Ishikawa (cell line): ENCODE data around the gene UPK3A.

ENCODE experiments used
- CEBPB ChIP-seq: IDR thresholded peaks from 2 replicates; pipeline ENCODE4 v1.6.1; 2012
- CREB1 ChIP-seq: IDR thresholded peaks from 2 replicates; pipeline ENCODE4 v1.6.1; 2012; ENCODE audit warnings: low read depth
- EGR1 ChIP-seq: IDR thresholded peaks from 2 replicates; pipeline ENCODE4 v1.6.1; 2012
- EP300 ChIP-seq: IDR thresholded peaks from 2 replicates; pipeline ENCODE4 v1.6.1; 2012; ENCODE audit warnings: borderline replicate concordance
- FOXM1 ChIP-seq: IDR thresholded peaks from 2 replicates; pipeline ENCODE4 v1.6.1; 2012; ENCODE audit warnings: low read depth, borderline replicate concordance
- NFIC ChIP-seq: IDR thresholded peaks from 2 replicates; pipeline ENCODE4 v1.6.1; 2012
- RAD21 ChIP-seq: IDR thresholded peaks from 2 replicates; pipeline ENCODE4 v1.6.1; 2012; ENCODE audit warnings: low read depth
- TAF1 ChIP-seq: IDR thresholded peaks from 2 replicates; pipeline ENCODE4 v1.6.1; 2012; ENCODE audit warnings: low read depth, mild to moderate bottlenecking
- TCF12 ChIP-seq: IDR thresholded peaks from 2 replicates; pipeline ENCODE4 v1.6.1; 2012; ENCODE audit warnings: low read depth
- TEAD4 ChIP-seq: IDR thresholded peaks from 2 replicates; pipeline ENCODE4 v1.6.1; 2012
- YY1 ChIP-seq: IDR thresholded peaks from 2 replicates; pipeline ENCODE4 v1.6.1; 2012; ENCODE audit warnings: low read depth
- ZBTB7A ChIP-seq: IDR thresholded peaks from 2 replicates; pipeline ENCODE4 v1.6.1; 2012; ENCODE audit warnings: low read depth
- TF ChIP-seq, protein P1 (sequence below): IDR thresholded peaks from 2 replicates; pipeline ENCODE4 v1.6.1; 2012
- TF ChIP-seq, protein P2 (sequence below): IDR thresholded peaks from 2 replicates; pipeline ENCODE4 v1.6.1; 2012; ENCODE audit warnings: low read depth, mild to moderate bottlenecking
- TF ChIP-seq, protein P3 (sequence below): IDR thresholded peaks from 2 replicates; pipeline ENCODE4 v1.6.1; 2012

Gene UPK3A

DNA sequence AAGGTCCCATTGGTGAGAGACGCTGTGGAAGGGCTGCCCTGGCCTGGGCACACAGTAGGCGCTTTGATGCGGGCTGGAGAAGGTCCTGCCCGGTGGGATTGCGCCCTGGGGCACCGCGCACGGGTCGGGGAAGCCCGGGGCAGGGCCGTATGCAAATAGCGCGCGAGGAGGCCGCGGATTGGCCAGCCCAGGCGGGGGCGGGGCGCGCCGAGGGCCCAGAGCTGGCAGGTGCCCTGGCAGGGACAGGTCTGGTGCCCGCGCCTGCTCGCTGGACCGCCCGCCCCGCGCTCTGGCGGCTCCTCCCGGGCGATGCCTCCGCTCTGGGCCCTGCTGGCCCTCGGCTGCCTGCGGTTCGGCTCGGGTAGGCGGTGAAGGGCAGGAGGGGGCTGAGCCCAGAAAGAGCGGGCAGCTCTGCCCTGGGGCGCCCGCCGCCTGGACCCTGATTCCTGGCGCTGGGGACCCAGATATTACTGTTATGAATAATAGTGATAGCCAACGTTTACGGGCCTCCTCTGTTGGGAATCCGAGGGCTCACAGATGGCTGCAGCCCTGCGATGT, at the start of gene UPK3A:
Gene UPK3A, plus strand, starts transcription at position 245 of the 558 bp plus-strand sequence. Its CDS starts 65 bp downstream, at position 310.
- TF ChIP-seq EGR1 (0 out of 2 replicates have a peak, but pooled peaks have one; percentile 22), ZBTB7A (peak; percentile 78; the same call in 1 of the 2 replicates), TCF12 (no peak), TEAD4 (no peak), CREB1 (no peak), RAD21 (no peak), EP300 (no peak), YY1 (no peak), TAF1 (no peak), FOXM1 (no peak), NFIC (no peak), CEBPB (no peak)
- TF ChIP-seq, protein P1, sequence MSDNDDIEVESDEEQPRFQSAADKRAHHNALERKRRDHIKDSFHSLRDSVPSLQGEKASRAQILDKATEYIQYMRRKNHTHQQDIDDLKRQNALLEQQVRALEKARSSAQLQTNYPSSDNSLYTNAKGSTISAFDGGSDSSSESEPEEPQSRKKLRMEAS: peak; percentile 63; the same call in 1 of the 2 replicates
- TF ChIP-seq, protein P2, sequence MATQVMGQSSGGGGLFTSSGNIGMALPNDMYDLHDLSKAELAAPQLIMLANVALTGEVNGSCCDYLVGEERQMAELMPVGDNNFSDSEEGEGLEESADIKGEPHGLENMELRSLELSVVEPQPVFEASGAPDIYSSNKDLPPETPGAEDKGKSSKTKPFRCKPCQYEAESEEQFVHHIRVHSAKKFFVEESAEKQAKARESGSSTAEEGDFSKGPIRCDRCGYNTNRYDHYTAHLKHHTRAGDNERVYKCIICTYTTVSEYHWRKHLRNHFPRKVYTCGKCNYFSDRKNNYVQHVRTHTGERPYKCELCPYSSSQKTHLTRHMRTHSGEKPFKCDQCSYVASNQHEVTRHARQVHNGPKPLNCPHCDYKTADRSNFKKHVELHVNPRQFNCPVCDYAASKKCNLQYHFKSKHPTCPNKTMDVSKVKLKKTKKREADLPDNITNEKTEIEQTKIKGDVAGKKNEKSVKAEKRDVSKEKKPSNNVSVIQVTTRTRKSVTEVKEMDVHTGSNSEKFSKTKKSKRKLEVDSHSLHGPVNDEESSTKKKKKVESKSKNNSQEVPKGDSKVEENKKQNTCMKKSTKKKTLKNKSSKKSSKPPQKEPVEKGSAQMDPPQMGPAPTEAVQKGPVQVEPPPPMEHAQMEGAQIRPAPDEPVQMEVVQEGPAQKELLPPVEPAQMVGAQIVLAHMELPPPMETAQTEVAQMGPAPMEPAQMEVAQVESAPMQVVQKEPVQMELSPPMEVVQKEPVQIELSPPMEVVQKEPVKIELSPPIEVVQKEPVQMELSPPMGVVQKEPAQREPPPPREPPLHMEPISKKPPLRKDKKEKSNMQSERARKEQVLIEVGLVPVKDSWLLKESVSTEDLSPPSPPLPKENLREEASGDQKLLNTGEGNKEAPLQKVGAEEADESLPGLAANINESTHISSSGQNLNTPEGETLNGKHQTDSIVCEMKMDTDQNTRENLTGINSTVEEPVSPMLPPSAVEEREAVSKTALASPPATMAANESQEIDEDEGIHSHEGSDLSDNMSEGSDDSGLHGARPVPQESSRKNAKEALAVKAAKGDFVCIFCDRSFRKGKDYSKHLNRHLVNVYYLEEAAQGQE: no peak
- TF ChIP-seq, protein P3, sequence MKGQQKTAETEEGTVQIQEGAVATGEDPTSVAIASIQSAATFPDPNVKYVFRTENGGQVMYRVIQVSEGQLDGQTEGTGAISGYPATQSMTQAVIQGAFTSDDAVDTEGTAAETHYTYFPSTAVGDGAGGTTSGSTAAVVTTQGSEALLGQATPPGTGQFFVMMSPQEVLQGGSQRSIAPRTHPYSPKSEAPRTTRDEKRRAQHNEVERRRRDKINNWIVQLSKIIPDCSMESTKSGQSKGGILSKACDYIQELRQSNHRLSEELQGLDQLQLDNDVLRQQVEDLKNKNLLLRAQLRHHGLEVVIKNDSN: no peak

DNA sequence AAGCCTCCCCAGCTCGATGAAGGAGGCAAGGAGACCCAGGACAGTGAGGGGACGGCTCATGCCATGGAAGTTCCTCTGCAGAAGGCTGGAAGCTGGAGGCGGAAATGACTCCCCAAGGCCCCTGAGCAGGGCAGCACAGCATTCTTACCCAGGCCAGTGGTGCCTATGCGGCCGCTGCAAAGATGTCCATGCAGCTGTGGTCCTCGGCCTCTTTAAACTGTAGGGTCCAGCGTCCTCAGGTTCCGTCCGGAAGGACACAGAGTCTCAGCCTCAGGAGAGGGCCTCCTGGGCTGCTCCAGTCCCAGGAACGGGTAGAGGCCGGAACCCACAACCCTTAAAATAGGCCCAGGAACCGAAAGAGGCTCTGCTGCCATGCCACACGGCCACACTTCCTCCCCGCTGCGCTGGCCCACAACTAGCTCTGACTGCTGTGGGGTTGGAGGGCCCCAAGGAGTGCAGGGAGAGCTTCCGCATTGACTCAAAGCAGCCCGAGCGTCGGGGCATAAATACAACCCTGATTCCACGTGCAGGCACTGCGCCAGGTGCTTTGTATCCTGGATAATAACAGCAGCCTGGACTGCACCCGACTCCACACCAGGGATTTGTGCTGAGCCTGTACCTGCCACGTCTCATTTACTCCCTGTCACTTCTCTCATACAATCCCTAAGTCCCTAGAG, 49.5 kb upstream of the UPK3A start:
- TF ChIP-seq RAD21 (no peak), TEAD4 (no peak), EGR1 (no peak), NFIC (no peak), TCF12 (no peak), YY1 (no peak), CEBPB (no peak), TAF1 (no peak), FOXM1 (no peak), EP300 (no peak), ZBTB7A (no peak), CREB1 (no peak)
- TF ChIP-seq, protein P2: no peak
- TF ChIP-seq, protein P3: no peak
- TF ChIP-seq, protein P1: no peak

DNA sequence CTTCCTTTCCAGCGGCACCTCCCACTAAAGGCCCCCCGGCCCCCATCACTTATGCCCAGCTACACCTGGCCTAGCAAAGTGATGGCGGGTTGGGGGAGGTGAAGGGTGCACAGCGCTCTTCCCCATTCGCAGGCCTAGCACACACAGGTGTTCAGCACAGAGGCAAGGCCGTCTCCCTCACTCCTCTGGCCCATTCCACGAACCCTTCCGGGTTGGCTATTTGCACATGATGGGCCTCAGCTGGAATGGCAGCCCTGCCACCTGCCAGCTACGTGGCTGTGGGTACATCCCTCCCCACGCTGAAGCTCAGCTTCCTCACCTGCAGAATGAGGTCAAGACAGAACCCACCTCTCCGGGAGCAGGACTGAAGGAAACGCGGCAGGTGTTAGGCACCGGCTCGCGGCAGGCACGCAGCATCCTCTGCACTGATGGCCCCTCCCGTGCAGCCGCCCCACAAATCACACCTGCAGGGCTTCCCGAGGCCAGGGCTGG, 48.9 kb upstream of the UPK3A start:
- TF ChIP-seq CREB1 (no peak), ZBTB7A (no peak), CEBPB (no peak), TAF1 (no peak), EP300 (no peak), NFIC (no peak)
- TF ChIP-seq, protein P1: no peak
- TF ChIP-seq, protein P2: no peak
